Measurements from ENCODE around the gene NPTXR.
A peak's percentile ranks its signal among the peaks of the same experiment; 100 is the strongest.

The NPTXR gene

GRCh38 chr22:38832005-38832978 lies 11.5 kb downstream of the NPTXR start:
- Mint-ChIP-seq H3K27ac (no peak overlapping the region), H3K9me3 (no peaks in the 10 kb centered on the region), H3K4me3 (no peak overlapping the region), H3K4me1 (peaks cover 3% of the 10 kb centered on the region), H3K27me3 (no peaks in the 10 kb centered on the region)
- DNase-seq (no peak), ATAC-seq (no peak)

GRCh38 chr22:38831166-38831945 lies 12.5 kb downstream of the NPTXR start:
- Mint-ChIP-seq H3K9me3 (no peaks in the 10 kb centered on the region), H3K4me3 (no peak overlapping the region), H3K27ac (no peak overlapping the region), H3K27me3 (no peaks in the 10 kb centered on the region), H3K4me1 (no peaks in the 10 kb centered on the region)
- ATAC-seq (no peak), DNase-seq (no peak)

- DNase-seq (no peak), ATAC-seq (no peak)
- no peak overlapping the region for H3K27ac Mint-ChIP-seq
- no peaks in the 10 kb centered on the region for H3K27me3 Mint-ChIP-seq
- no peaks in the 10 kb centered on the region for H3K9me3 Mint-ChIP-seq
- H3K4me3 Mint-ChIP-seq = no peak overlapping the region
- no peaks in the 10 kb centered on the region for H3K4me1 Mint-ChIP-seq
Observed at GRCh38 chr22:38830845-38831108, 13.1 kb downstream of the NPTXR start.

GRCh38 chr22:38830026-38830844 lies 13.6 kb downstream of the NPTXR start:
- no peak overlapping the region for H3K27ac Mint-ChIP-seq
- H3K4me3 Mint-ChIP-seq = no peak overlapping the region
- no peaks in the 10 kb centered on the region for H3K9me3 Mint-ChIP-seq
- no peaks in the 10 kb centered on the region for H3K27me3 Mint-ChIP-seq
- DNase-seq = no peak
- no peak for ATAC-seq
- no peaks in the 10 kb centered on the region for H3K4me1 Mint-ChIP-seq

- DNase-seq = no peak
- Mint-ChIP-seq H3K27ac (no peak overlapping the region), H3K4me3 (no peak overlapping the region), H3K27me3 (no peaks in the 10 kb centered on the region), H3K4me1 (no peaks in the 10 kb centered on the region), H3K9me3 (no peaks in the 10 kb centered on the region)
- ATAC-seq = no peak
Observed at GRCh38 chr22:38829485-38829884, 14.3 kb downstream of the NPTXR start.

GRCh38 chr22:38828616-38829205 lies 15.1 kb downstream of the NPTXR start:
- Mint-ChIP-seq H3K4me1 (no peaks in the 10 kb centered on the region), H3K4me3 (no peak overlapping the region), H3K27ac (no peak overlapping the region), H3K27me3 (no peaks in the 10 kb centered on the region), H3K9me3 (no peaks in the 10 kb centered on the region)
- no peak for ATAC-seq
- no peak for DNase-seq

- Mint-ChIP-seq H3K4me1 (no peaks in the 10 kb centered on the region), H3K27ac (peak overlapping the region in 1 of 2 donors; percentile 34), H3K4me3 (no peak overlapping the region), H3K9me3 (no peaks in the 10 kb centered on the region), H3K27me3 (no peaks in the 10 kb centered on the region)
- ATAC-seq (no peak), DNase-seq (no peak)
Observed at GRCh38 chr22:38828191-38828590, 15.6 kb downstream of the NPTXR start.

GRCh38 chr22:38827510-38827909 lies 16.3 kb downstream of the NPTXR start:
- Mint-ChIP-seq H3K27ac (no peak overlapping the region), H3K4me3 (no peak overlapping the region), H3K4me1 (no peaks in the 10 kb centered on the region), H3K27me3 (no peaks in the 10 kb centered on the region), H3K9me3 (no peaks in the 10 kb centered on the region)
- DNase-seq = no peak
- no peak for ATAC-seq

- Mint-ChIP-seq H3K27ac (no peak overlapping the region), H3K9me3 (no peaks in the 10 kb centered on the region), H3K4me1 (no peaks in the 10 kb centered on the region), H3K27me3 (no peaks in the 10 kb centered on the region), H3K4me3 (no peak overlapping the region)
- DNase-seq (no peak), ATAC-seq (no peak)
Observed at GRCh38 chr22:38826801-38827200, 17.0 kb downstream of the NPTXR start.

- ATAC-seq (no peak), DNase-seq (no peak)
- Mint-ChIP-seq H3K4me3 (no peak overlapping the region), H3K4me1 (no peaks in the 10 kb centered on the region), H3K27ac (no peak overlapping the region), H3K27me3 (no peaks in the 10 kb centered on the region), H3K9me3 (no peaks in the 10 kb centered on the region)
Observed at GRCh38 chr22:38826386-38826785, 17.4 kb downstream of the NPTXR start.

GRCh38 chr22:38824585-38824984 lies 19.2 kb downstream of the NPTXR start:
- Mint-ChIP-seq H3K4me1 (no peaks in the 10 kb centered on the region), H3K27me3 (no peaks in the 10 kb centered on the region), H3K27ac (no peak overlapping the region), H3K9me3 (no peaks in the 10 kb centered on the region), H3K4me3 (no peak overlapping the region)
- ATAC-seq (peak; percentile 66), DNase-seq (peak; percentile 35 to 36)

GRCh38 chr22:38823637-38824036 lies 20.2 kb downstream of the NPTXR start:
- ATAC-seq (no peak), DNase-seq (no peak)
- Mint-ChIP-seq H3K4me3 (no peak overlapping the region), H3K4me1 (no peaks in the 10 kb centered on the region), H3K9me3 (no peaks in the 10 kb centered on the region), H3K27ac (no peak overlapping the region), H3K27me3 (no peaks in the 10 kb centered on the region)

GRCh38 chr22:38823076-38823475 lies 20.8 kb downstream of the NPTXR start:
- H3K4me1 Mint-ChIP-seq = no peaks in the 10 kb centered on the region
- ATAC-seq (no peak), DNase-seq (no peak)
- H3K27me3 Mint-ChIP-seq = no peaks in the 10 kb centered on the region
- no peaks in the 10 kb centered on the region for H3K9me3 Mint-ChIP-seq
- H3K4me3 Mint-ChIP-seq = no peak overlapping the region
- no peak overlapping the region for H3K27ac Mint-ChIP-seq

GRCh38 chr22:38820020-38820419 lies 23.8 kb downstream of the NPTXR start:
- ATAC-seq = no peak
- Mint-ChIP-seq H3K4me1 (no peaks in the 10 kb centered on the region), H3K9me3 (no peaks in the 10 kb centered on the region), H3K4me3 (no peak overlapping the region), H3K27me3 (no peaks in the 10 kb centered on the region), H3K27ac (no peak overlapping the region)
- DNase-seq = no peak

- no peaks in the 10 kb centered on the region for H3K4me1 Mint-ChIP-seq
- H3K27ac Mint-ChIP-seq = no peak overlapping the region
- DNase-seq = no peak
- no peaks in the 10 kb centered on the region for H3K9me3 Mint-ChIP-seq
- no peak overlapping the region for H3K4me3 Mint-ChIP-seq
- no peaks in the 10 kb centered on the region for H3K27me3 Mint-ChIP-seq
- ATAC-seq = no peak
Observed at GRCh38 chr22:38819387-38819940, 24.4 kb downstream of the NPTXR start.

Measured in stimulated activated naive CD8-positive, alpha-beta T cell treated with anti-CD3 and anti-CD28 coated beads, Interleukin-15, amount 100 ng/mL, for 72 hours (primary cell).